ENCODE results near the gene ULK4.

The ULK4 gene

GRCh38 chr3:41317298-41317697, 644.6 kb downstream of the ULK4 start:
- H3K4me3 ChIP-seq (ENCODE audit: low read depth in 1 of 2, low read length in 1 of 2) = no peak overlapping the region
- H3K36me3 ChIP-seq = no peaks in the 10 kb centered on the region
- H3K4me1 ChIP-seq (ENCODE audit: control insufficient read depth in 1 of 2, insufficient read depth in 1 of 2, low read depth in 1 of 2, low read length in 1 of 2) = no peaks in the 10 kb centered on the region
- no peak for TF ChIP-seq CTCF (IDR thresholded peaks at IDR 0.05)
- H3K27ac ChIP-seq = no peak overlapping the region
- H3K27me3 ChIP-seq = no peaks in the 10 kb centered on the region
- H3K9me3 ChIP-seq = no peaks in the 10 kb centered on the region

GRCh38 chr3:41315126-41315525, 646.8 kb downstream of the ULK4 start:
- TF ChIP-seq CTCF (IDR thresholded peaks at IDR 0.05) = no peak

GRCh38 chr3:41308119-41308518, 653.8 kb downstream of the ULK4 start:
- Histone ChIP-seq H3K4me3 (ENCODE audit: low read depth in 1 of 2, low read length in 1 of 2) (no peak overlapping the region), H3K9me3 (no peaks in the 10 kb centered on the region), H3K27ac (no peak overlapping the region), H3K27me3 (no peaks in the 10 kb centered on the region), H3K36me3 (no peaks in the 10 kb centered on the region), H3K4me1 (ENCODE audit: control insufficient read depth in 1 of 2, insufficient read depth in 1 of 2, low read depth in 1 of 2, low read length in 1 of 2) (no peaks in the 10 kb centered on the region)
- no peak for TF ChIP-seq CTCF (IDR thresholded peaks at IDR 0.05)

More at GRCh38 chr3:41315126-41315525, 646.8 kb downstream of the ULK4 start:
- no peaks in the 10 kb centered on the region for H3K4me1 ChIP-seq (ENCODE audit: control insufficient read depth in 1 of 2, insufficient read depth in 1 of 2, low read depth in 1 of 2, low read length in 1 of 2)
- H3K27me3 ChIP-seq = no peaks in the 10 kb centered on the region
- H3K9me3 ChIP-seq = no peaks in the 10 kb centered on the region
- no peak overlapping the region for H3K27ac ChIP-seq
- no peak overlapping the region for H3K4me3 ChIP-seq (ENCODE audit: low read depth in 1 of 2, low read length in 1 of 2)
- no peaks in the 10 kb centered on the region for H3K36me3 ChIP-seq

- TF ChIP-seq CTCF (IDR thresholded peaks at IDR 0.05) = no peak
Measured at GRCh38 chr3:41307065-41307464, 654.8 kb downstream of the ULK4 start.

GRCh38 chr3:41304593-41304992, 657.3 kb downstream of the ULK4 start:
- no peak overlapping the region for H3K4me3 ChIP-seq (ENCODE audit: low read depth in 1 of 2, low read length in 1 of 2)
- H3K27me3 ChIP-seq = no peaks in the 10 kb centered on the region
- no peaks in the 10 kb centered on the region for H3K36me3 ChIP-seq
- TF ChIP-seq CTCF (IDR thresholded peaks at IDR 0.05) = no peak
- no peaks in the 10 kb centered on the region for H3K4me1 ChIP-seq (ENCODE audit: control insufficient read depth in 1 of 2, insufficient read depth in 1 of 2, low read depth in 1 of 2, low read length in 1 of 2)
- no peaks in the 10 kb centered on the region for H3K9me3 ChIP-seq
- no peak overlapping the region for H3K27ac ChIP-seq

More at GRCh38 chr3:41307065-41307464, 654.8 kb downstream of the ULK4 start:
- Histone ChIP-seq H3K27me3 (no peaks in the 10 kb centered on the region), H3K4me1 (ENCODE audit: control insufficient read depth in 1 of 2, insufficient read depth in 1 of 2, low read depth in 1 of 2, low read length in 1 of 2) (no peaks in the 10 kb centered on the region), H3K36me3 (no peaks in the 10 kb centered on the region), H3K9me3 (no peaks in the 10 kb centered on the region), H3K27ac (no peak overlapping the region), H3K4me3 (ENCODE audit: low read depth in 1 of 2, low read length in 1 of 2) (no peak overlapping the region)

GRCh38 chr3:41302295-41302694, 659.6 kb downstream of the ULK4 start:
- Histone ChIP-seq H3K27ac (no peak overlapping the region), H3K4me1 (ENCODE audit: control insufficient read depth in 1 of 2, insufficient read depth in 1 of 2, low read depth in 1 of 2, low read length in 1 of 2) (no peaks in the 10 kb centered on the region), H3K27me3 (no peaks in the 10 kb centered on the region), H3K36me3 (no peaks in the 10 kb centered on the region), H3K4me3 (ENCODE audit: low read depth in 1 of 2, low read length in 1 of 2) (no peak overlapping the region), H3K9me3 (no peaks in the 10 kb centered on the region)
- no peak for TF ChIP-seq CTCF (IDR thresholded peaks at IDR 0.05)

Measured in neutrophil (primary cell).